ENCODE results near the gene IL12A. TPM values are rescaled to one million over a fixed set of nuclear protein-coding genes. Genes with fewer than 3 reads are reported as not detected.

IL12A gene
- total RNA-seq, 2 experiments from 2014 or later, result not detected

- intact Hi-C loops (cut with micrococcal nuclease), result no loop called here
- peaks cover 29% of the 10 kb centered on the region for H3K27me3 Mint-ChIP-seq
- no peaks in the 10 kb centered on the region for H3K4me1 Mint-ChIP-seq (ENCODE audit: low read depth)
- no peaks in the 10 kb centered on the region for H3K9me3 Mint-ChIP-seq
- no peak for DNase-seq
- H3K36me3 Mint-ChIP-seq (ENCODE audit: low read depth), result no peaks in the 10 kb centered on the region
- ChIA-PET CTCF (interaction anchor here (1.2 to 4.6 kb wide), 4 partner anchors 11 to 29 kb away, joined by 3 to 29 read pairs (median 7); partner anchors contain the start of gene IL12A), POLR2A (no interaction called here)
- no peak for ATAC-seq
- H3K4me3 Mint-ChIP-seq, result no peak overlapping the region
- no peak overlapping the region for H3K27ac Mint-ChIP-seq
- TF ChIP-seq, protein P1, sequence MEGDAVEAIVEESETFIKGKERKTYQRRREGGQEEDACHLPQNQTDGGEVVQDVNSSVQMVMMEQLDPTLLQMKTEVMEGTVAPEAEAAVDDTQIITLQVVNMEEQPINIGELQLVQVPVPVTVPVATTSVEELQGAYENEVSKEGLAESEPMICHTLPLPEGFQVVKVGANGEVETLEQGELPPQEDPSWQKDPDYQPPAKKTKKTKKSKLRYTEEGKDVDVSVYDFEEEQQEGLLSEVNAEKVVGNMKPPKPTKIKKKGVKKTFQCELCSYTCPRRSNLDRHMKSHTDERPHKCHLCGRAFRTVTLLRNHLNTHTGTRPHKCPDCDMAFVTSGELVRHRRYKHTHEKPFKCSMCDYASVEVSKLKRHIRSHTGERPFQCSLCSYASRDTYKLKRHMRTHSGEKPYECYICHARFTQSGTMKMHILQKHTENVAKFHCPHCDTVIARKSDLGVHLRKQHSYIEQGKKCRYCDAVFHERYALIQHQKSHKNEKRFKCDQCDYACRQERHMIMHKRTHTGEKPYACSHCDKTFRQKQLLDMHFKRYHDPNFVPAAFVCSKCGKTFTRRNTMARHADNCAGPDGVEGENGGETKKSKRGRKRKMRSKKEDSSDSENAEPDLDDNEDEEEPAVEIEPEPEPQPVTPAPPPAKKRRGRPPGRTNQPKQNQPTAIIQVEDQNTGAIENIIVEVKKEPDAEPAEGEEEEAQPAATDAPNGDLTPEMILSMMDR (IDR thresholded peaks at IDR 0.05), result no peak
Observed at GRCh38 chr3:159977295-159977694, 11.3 kb upstream of the IL12A start.

DNA sequence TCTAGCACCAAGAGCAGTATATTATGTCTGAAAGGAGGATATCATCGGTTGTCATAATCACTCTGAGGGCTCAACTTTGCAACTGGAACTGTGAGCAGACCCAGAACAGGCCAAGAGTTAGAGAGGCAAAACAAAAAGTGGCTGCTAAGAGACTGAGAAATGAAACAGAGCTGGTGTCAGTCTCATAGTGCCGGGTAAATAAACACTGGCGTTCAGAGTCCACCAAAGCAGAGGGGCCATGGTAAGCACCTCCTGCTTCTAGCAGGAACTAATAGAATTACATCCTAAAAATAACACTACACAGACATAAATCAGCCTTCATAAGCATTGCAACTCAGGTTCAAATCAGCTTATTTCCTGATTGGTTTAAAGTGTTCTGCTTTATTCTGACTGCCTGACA is 10.3 kb upstream of the IL12A start:
- DNase-seq (no peak), ATAC-seq (no peak)
- TF ChIP-seq, protein P1 (IDR thresholded peaks at IDR 0.05), result no peak
- Mint-ChIP-seq H3K36me3 (ENCODE audit: low read depth) (no peaks in the 10 kb centered on the region), H3K9me3 (no peaks in the 10 kb centered on the region), H3K27me3 (peaks cover 24% of the 10 kb centered on the region), H3K4me3 (no peak overlapping the region), H3K4me1 (ENCODE audit: low read depth) (no peaks in the 10 kb centered on the region), H3K27ac (no peak overlapping the region)
- intact Hi-C loops (cut with micrococcal nuclease), result no loop called here
- ChIA-PET CTCF (interaction anchor here (1.0 to 4.6 kb wide), 4 partner anchors 10 to 93 kb away, joined by 3 to 29 read pairs (median 4); partner anchors contain the start of gene IL12A), POLR2A (no interaction called here)

DNA sequence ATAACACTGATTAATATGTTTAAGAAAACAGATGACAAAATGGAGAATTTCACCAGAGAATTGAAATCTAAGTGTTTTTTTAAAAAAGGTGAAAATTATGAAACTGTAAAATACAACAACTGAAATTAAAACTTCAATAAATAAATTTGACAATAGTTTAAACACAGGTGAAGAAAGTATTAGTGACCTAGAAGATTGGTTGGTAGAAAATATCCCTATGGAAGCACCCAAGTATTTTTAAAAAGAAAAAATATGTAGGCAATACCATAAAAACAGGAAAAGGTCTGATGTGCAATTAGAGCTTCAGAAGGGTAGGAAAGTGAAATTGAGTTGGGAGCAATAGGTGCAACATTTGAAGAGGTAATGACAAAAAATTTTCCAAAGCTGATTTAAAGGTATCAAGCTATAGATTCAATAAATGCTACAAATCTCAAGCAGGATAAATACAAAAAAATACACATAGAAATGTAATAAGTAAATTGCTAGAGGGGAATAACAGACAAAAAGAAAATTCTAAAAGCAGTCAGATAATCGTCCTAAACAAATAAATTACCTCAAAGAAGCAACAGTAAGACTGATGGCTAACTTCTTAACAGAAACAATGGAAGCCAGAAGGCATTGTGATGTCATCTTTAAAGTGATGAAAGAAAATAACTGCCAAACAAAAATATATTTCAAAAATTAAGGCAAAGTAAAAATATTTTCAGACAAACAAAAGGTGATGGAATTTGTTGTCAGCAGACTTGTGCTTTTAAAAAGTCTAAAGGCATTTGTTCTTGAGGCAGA is 9.5 kb upstream of the IL12A start:
- CTCF ChIA-PET, result interaction anchor here (1.0 to 4.6 kb wide), 4 partner anchors 9 to 94 kb away, joined by 3 to 29 read pairs (median 4); partner anchors contain the start of gene IL12A
- intact Hi-C loops (cut with micrococcal nuclease), result no loop called here
- ATAC-seq (no peak), DNase-seq (no peak)
- TF ChIP-seq, protein P1 (IDR thresholded peaks at IDR 0.05), result no peak
- Mint-ChIP-seq H3K4me3 (no peak overlapping the region), H3K36me3 (ENCODE audit: low read depth) (no peaks in the 10 kb centered on the region), H3K27ac (no peak overlapping the region), H3K27me3 (peaks cover 20% of the 10 kb centered on the region), H3K9me3 (no peaks in the 10 kb centered on the region), H3K4me1 (ENCODE audit: low read depth) (no peaks in the 10 kb centered on the region)
- POLR2A ChIA-PET, result no interaction called here

DNA sequence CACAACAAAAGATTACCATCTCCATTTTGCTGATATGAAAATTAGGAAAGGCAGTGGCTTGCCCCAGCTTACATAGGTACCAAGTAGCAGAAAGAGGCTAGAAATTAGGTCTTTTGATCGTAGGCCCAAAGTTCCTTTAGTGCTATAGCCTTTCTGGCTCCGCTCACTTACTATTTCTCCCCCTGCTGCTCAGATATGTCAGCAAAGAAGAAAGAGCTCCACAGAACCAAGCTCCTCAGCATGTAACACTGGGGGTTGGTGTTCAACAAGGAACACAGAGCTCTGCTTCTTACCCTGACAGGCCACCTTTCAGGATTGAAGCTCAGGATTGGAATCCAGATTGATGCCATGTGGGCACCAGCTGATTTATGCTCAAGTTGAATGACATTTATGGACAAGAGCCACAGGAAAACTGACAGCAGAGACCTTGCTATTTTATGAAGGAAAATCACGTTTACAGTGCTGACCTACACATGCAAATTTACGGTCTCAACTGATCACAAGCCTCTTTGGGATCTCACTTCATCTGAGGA is 6.1 kb upstream of the IL12A start:
- H3K27ac Mint-ChIP-seq, result no peak overlapping the region

More for the DNA sequence above, 6.1 kb upstream of the IL12A start:
- CTCF ChIA-PET, result interaction anchor here (1.4 to 1.9 kb wide), 2 partner anchors 21 to 36 kb away, joined by 4 to 5 read pairs; no protein-coding TSS in a partner anchor
- no peak for DNase-seq
- no peaks in the 10 kb centered on the region for H3K36me3 Mint-ChIP-seq (ENCODE audit: low read depth)
- POLR2A ChIA-PET, result no interaction called here
- TF ChIP-seq, protein P1 (IDR thresholded peaks at IDR 0.05), result no peak
- H3K9me3 Mint-ChIP-seq, result no peaks in the 10 kb centered on the region
- no peak overlapping the region for H3K4me3 Mint-ChIP-seq
- H3K27me3 Mint-ChIP-seq, result peaks cover 12% of the 10 kb centered on the region
- H3K4me1 Mint-ChIP-seq (ENCODE audit: low read depth), result peaks cover 6% of the 10 kb centered on the region
- no peak for ATAC-seq
- intact Hi-C loops (cut with micrococcal nuclease), result no loop called here

Data from activated CD8-positive, alpha-beta T cell treated with anti-CD3 and anti-CD28 coated beads for 36 hours (primary cell).